K562 (cell line): ENCODE data around the gene CPSF4. TPM values are rescaled to one million over a fixed set of nuclear protein-coding genes. Genes with fewer than 3 reads are reported as not detected.

Experiments used
- ATF7 ChIP-seq: fragments of 450-650 bp; IDR thresholded peaks from 2 replicates; pipeline ENCODE4 v1.7.1; 2014; ENCODE audit warnings: mild to moderate bottlenecking, moderate library complexity
- EP300 ChIP-seq: IDR thresholded peaks from 2 replicates; pipeline ENCODE4 v1.6.1; 2012; ENCODE audit warnings: low read length, improper control_type of control experiment
- HNRNPLL ChIP-seq: fragments of 200-400 bp; formaldehyde crosslinking; IDR thresholded peaks from 2 replicates; pipeline ENCODE4 v1.6.1; 2017; ENCODE audit warnings: low read length, low read depth, mild to moderate bottlenecking; ENCODE audit not compliant: poor library complexity, severe bottlenecking
- KLF13 ChIP-seq: fragments of 450-650 bp; IDR thresholded peaks from 2 replicates; pipeline ENCODE4 v1.6.1; 2016; ENCODE audit warnings: missing genetic modification characterization, low read depth, mild to moderate bottlenecking, missing compliant biosample characterization, moderate library complexity, borderline replicate concordance
- NBN ChIP-seq: fragments of 450-650 bp; IDR thresholded peaks from 2 replicates; pipeline ENCODE4 v1.6.1; 2016; ENCODE audit warnings: low read depth, mild to moderate bottlenecking
- POLR2G ChIP-seq: fragments of 200-400 bp; formaldehyde crosslinking; IDR thresholded peaks from 2 replicates; pipeline ENCODE4 v1.6.1; 2017; ENCODE audit warnings: low read depth, mild to moderate bottlenecking, antibody characterized with exemption, low read length, moderate library complexity
- RAD21 ChIP-seq, 2 experiments: fragments of 250-450 bp in 1 of 2; fragments of 450-650 bp in 1 of 2; sonication (Bioruptor Pico) in 1 of 2; formaldehyde crosslinking in 1 of 2; IDR thresholded peaks in 1 of 2; conservative IDR thresholded peaks in 1 of 2; 2 replicates each; pipeline versions ENCODE4 v1.4.0 to v1.8.0; 2020 to 2022; ENCODE audit warnings: mild to moderate bottlenecking in 2 of 2, moderate library complexity in 1 of 2
- SIN3B ChIP-seq: fragments of 450-650 bp; IDR thresholded peaks from 2 replicates; pipeline ENCODE4 v1.6.1; 2017; ENCODE audit warnings: low read depth, mild to moderate bottlenecking, moderate library complexity
- ZFP1 ChIP-seq: fragments of 450-650 bp; formaldehyde crosslinking; IDR thresholded peaks from 2 replicates; pipeline ENCODE4 v1.4.0; 2020; ENCODE audit warnings: mild to moderate bottlenecking, mixed read lengths
- polyA plus RNA-seq, 8 experiments: library from polyadenylated mRNA; depleted of rRNA in 4 of 8; stranded (reverse) in 5 of 8; unstranded in 3 of 8; fragments of >200 nt; fragmentation: Nextera tagmentation in 2 of 8; fragmentation: Illumina TruSeq in 1 of 8; extraction: Ambion mirVana in 2 of 8; extraction: Trizol in 1 of 8; gene quantifications; 2 replicates each; pipeline versions ENCODE4 v1.2.1 to v1.2.3, GENCODE V29; 2011 to 2014; ENCODE audit warnings: inconsistent platforms in 1 of 8, missing spikeins in 1 of 8
- total RNA-seq, 7 experiments: library from RNA; depleted of rRNA in 6 of 7; stranded (reverse); fragments of >200 nt in 6 of 7; fragmentation: Illumina TruSeq in 2 of 7; extraction: Trizol in 2 of 7; gene quantifications; 2 replicates each; pipeline versions ENCODE4 v1.2.1 to v1.2.3, GENCODE V29; 2011 to 2021; ENCODE audit warnings: low replicate concordance in 1 of 7
- TF ChIP-seq, protein P1 (sequence below), 2 experiments: fragments of 150-350 bp in 1 of 2; IDR thresholded peaks; 2 replicates each; pipeline ENCODE4 v1.6.1; 2012 to 2016; ENCODE audit warnings: low read depth in 2 of 2, low read length in 2 of 2, mild to moderate bottlenecking in 1 of 2, moderate library complexity in 1 of 2
- TF ChIP-seq, protein P2 (sequence below): sonication (generic); formaldehyde crosslinking; IDR thresholded peaks from 2 replicates; pipeline ENCODE4 v1.5.0; 2020; ENCODE audit warnings: missing genetic modification reagents
- TF ChIP-seq, protein P3 (sequence below): fragments of 450-650 bp; IDR thresholded peaks from 2 replicates; pipeline ENCODE4 v1.6.1; 2017; ENCODE audit warnings: antibody characterized with exemption, mild to moderate bottlenecking
- TF ChIP-seq, protein P4 (sequence below): sonication (generic); formaldehyde crosslinking; IDR thresholded peaks from 2 replicates; pipeline ENCODE4 v1.8.1; 2023; ENCODE audit warnings: mild to moderate bottlenecking, missing genetic modification reagents
- TF ChIP-seq, protein P5 (sequence below), 2 experiments: IDR thresholded peaks; 2 replicates each; pipeline ENCODE4 v1.6.1; 2012; ENCODE audit warnings: improper control_type of control experiment in 2 of 2, low read depth in 2 of 2, low read length in 2 of 2, borderline replicate concordance in 1 of 2

Gene CPSF4
- total and polyA plus RNA-seq, 9 of the 15 experiments (the other 6 are each of a cell fraction or from before 2014, with no cell fraction given), result 16.9 to 118 (median 71.7) TPM

DNA sequence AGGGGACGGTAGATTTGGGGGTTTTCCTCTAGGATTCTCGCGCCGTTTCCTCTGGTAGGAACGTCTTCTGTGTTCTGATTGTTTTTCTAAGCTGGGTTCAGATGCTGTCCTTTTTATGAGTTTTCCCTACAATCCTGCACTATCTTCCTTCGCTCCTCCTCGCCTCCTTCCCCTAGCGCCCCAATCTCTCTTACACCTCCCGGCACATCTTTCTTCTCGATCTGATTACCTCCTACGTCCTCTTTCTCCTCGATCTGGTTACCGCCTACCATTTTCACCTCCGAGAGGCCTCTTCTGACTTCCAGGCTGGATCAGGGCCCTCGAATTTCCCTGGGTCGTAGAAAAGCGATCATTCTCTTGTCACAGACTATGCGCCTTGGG, 29.6 kb upstream of the CPSF4 start (continued):
- TF ChIP-seq, protein P1, sequence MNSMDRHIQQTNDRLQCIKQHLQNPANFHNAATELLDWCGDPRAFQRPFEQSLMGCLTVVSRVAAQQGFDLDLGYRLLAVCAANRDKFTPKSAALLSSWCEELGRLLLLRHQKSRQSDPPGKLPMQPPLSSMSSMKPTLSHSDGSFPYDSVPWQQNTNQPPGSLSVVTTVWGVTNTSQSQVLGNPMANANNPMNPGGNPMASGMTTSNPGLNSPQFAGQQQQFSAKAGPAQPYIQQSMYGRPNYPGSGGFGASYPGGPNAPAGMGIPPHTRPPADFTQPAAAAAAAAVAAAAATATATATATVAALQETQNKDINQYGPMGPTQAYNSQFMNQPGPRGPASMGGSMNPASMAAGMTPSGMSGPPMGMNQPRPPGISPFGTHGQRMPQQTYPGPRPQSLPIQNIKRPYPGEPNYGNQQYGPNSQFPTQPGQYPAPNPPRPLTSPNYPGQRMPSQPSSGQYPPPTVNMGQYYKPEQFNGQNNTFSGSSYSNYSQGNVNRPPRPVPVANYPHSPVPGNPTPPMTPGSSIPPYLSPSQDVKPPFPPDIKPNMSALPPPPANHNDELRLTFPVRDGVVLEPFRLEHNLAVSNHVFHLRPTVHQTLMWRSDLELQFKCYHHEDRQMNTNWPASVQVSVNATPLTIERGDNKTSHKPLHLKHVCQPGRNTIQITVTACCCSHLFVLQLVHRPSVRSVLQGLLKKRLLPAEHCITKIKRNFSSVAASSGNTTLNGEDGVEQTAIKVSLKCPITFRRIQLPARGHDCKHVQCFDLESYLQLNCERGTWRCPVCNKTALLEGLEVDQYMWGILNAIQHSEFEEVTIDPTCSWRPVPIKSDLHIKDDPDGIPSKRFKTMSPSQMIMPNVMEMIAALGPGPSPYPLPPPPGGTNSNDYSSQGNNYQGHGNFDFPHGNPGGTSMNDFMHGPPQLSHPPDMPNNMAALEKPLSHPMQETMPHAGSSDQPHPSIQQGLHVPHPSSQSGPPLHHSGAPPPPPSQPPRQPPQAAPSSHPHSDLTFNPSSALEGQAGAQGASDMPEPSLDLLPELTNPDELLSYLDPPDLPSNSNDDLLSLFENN (IDR thresholded peaks at IDR 0.05; ENCODE audit: low read depth in 2 of 2, low read length in 2 of 2), result no peak
- no peak for TF ChIP-seq ATF7
- TF ChIP-seq, protein P2, sequence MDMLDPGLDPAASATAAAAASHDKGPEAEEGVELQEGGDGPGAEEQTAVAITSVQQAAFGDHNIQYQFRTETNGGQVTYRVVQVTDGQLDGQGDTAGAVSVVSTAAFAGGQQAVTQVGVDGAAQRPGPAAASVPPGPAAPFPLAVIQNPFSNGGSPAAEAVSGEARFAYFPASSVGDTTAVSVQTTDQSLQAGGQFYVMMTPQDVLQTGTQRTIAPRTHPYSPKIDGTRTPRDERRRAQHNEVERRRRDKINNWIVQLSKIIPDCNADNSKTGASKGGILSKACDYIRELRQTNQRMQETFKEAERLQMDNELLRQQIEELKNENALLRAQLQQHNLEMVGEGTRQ (CRISPR knock-in tag), result no peak
- TF ChIP-seq RAD21 (CRISPR knock-in tag; conservative IDR thresholded peaks at IDR 0.05 in 1 of 2, IDR thresholded peaks at IDR 0.05 in 1 of 2), result no peak
- TF ChIP-seq, protein P3, sequence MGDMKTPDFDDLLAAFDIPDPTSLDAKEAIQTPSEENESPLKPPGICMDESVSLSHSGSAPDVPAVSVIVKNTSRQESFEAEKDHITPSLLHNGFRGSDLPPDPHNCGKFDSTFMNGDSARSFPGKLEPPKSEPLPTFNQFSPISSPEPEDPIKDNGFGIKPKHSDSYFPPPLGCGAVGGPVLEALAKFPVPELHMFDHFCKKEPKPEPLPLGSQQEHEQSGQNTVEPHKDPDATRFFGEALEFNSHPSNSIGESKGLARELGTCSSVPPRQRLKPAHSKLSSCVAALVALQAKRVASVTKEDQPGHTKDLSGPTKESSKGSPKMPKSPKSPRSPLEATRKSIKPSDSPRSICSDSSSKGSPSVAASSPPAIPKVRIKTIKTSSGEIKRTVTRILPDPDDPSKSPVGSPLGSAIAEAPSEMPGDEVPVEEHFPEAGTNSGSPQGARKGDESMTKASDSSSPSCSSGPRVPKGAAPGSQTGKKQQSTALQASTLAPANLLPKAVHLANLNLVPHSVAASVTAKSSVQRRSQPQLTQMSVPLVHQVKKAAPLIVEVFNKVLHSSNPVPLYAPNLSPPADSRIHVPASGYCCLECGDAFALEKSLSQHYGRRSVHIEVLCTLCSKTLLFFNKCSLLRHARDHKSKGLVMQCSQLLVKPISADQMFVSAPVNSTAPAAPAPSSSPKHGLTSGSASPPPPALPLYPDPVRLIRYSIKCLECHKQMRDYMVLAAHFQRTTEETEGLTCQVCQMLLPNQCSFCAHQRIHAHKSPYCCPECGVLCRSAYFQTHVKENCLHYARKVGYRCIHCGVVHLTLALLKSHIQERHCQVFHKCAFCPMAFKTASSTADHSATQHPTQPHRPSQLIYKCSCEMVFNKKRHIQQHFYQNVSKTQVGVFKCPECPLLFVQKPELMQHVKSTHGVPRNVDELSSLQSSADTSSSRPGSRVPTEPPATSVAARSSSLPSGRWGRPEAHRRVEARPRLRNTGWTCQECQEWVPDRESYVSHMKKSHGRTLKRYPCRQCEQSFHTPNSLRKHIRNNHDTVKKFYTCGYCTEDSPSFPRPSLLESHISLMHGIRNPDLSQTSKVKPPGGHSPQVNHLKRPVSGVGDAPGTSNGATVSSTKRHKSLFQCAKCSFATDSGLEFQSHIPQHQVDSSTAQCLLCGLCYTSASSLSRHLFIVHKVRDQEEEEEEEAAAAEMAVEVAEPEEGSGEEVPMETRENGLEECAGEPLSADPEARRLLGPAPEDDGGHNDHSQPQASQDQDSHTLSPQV, result no peak
- no peak for TF ChIP-seq ZFP1 (CRISPR knock-in tag)
- TF ChIP-seq, protein P4, sequence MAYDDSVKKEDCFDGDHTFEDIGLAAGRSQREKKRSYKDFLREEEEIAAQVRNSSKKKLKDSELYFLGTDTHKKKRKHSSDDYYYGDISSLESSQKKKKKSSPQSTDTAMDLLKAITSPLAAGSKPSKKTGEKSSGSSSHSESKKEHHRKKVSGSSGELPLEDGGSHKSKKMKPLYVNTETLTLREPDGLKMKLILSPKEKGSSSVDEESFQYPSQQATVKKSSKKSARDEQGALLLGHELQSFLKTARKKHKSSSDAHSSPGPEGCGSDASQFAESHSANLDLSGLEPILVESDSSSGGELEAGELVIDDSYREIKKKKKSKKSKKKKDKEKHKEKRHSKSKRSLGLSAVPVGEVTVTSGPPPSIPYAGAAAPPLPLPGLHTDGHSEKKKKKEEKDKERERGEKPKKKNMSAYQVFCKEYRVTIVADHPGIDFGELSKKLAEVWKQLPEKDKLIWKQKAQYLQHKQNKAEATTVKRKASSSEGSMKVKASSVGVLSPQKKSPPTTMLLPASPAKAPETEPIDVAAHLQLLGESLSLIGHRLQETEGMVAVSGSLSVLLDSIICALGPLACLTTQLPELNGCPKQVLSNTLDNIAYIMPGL, result no peak
- TF ChIP-seq POLR2G, result no peak
- no peak for TF ChIP-seq EP300
- peak; percentile 15; the same call in 1 of the 2 replicates for TF ChIP-seq NBN
- no peak for TF ChIP-seq KLF13 (tag)
- TF ChIP-seq SIN3B, result no peak
- TF ChIP-seq, protein P5, sequence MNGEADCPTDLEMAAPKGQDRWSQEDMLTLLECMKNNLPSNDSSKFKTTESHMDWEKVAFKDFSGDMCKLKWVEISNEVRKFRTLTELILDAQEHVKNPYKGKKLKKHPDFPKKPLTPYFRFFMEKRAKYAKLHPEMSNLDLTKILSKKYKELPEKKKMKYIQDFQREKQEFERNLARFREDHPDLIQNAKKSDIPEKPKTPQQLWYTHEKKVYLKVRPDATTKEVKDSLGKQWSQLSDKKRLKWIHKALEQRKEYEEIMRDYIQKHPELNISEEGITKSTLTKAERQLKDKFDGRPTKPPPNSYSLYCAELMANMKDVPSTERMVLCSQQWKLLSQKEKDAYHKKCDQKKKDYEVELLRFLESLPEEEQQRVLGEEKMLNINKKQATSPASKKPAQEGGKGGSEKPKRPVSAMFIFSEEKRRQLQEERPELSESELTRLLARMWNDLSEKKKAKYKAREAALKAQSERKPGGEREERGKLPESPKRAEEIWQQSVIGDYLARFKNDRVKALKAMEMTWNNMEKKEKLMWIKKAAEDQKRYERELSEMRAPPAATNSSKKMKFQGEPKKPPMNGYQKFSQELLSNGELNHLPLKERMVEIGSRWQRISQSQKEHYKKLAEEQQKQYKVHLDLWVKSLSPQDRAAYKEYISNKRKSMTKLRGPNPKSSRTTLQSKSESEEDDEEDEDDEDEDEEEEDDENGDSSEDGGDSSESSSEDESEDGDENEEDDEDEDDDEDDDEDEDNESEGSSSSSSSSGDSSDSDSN (IDR thresholded peaks at IDR 0.05; ENCODE audit: borderline replicate concordance in 1 of 2, low read depth in 2 of 2, low read length in 2 of 2), result no peak
- no peak for TF ChIP-seq HNRNPLL
